IPS-18c (cell line): ENCODE results near the gene TMED10.

ENCODE experiments used
- H3K4me3 ChIP-seq: 2 replicates; pipeline ENCODE4 v1.7.0; 2013; ENCODE audit warnings: low read depth, mild to moderate bottlenecking, low read length, moderate library complexity; ENCODE audit not compliant: insufficient read depth
- H3K9me3 ChIP-seq: one replicate; pipeline ENCODE4 v1.6.1; 2013; ENCODE audit warnings: mild to moderate bottlenecking, low read length, moderate library complexity; ENCODE audit not compliant: control insufficient read depth, insufficient read depth

The TMED10 gene

DNA sequence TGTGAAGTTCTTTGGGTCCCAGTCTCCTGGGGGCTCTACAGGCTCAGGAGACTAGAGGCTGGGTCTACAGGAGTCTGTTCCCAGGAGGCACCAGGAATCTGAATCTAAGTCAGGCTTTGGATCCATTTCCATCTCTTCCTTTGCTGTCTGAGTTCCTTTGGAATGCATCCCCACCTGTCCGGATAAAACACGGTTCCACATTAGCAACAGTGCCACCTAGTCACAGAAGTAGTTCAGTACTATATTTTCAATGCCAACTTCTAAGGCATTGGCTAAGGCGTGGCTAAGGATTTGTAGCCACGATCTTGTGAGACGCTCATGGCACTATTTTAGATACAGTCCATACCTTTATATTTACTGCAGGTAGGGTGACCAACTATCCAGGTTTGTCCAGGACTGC, 91.9 kb downstream of the TMED10 start:
- no peaks in the 10 kb centered on the region for H3K9me3 ChIP-seq
- H3K4me3 ChIP-seq: no peak overlapping the region

DNA sequence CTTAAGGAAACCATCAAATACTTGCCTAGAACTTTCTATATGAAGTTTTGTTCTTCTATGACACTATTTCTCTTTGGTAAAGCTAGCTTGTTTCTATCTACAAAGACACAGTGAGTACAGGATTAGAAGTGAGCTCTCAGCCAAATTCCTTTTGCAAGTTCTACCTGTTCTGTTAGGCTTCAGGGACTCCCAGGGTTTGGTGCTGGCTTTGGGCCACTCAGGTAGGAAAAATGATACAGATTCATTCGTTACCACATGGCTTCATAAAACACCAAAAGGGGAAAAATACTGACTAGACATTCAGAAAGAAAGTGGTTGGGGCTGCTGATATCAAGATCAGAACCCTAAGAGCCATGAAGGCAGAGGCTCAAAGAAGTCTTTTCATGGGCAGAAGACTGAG, 93.1 kb downstream of the TMED10 start:
- Histone ChIP-seq H3K9me3 (no peaks in the 10 kb centered on the region), H3K4me3 (no peak overlapping the region)

DNA sequence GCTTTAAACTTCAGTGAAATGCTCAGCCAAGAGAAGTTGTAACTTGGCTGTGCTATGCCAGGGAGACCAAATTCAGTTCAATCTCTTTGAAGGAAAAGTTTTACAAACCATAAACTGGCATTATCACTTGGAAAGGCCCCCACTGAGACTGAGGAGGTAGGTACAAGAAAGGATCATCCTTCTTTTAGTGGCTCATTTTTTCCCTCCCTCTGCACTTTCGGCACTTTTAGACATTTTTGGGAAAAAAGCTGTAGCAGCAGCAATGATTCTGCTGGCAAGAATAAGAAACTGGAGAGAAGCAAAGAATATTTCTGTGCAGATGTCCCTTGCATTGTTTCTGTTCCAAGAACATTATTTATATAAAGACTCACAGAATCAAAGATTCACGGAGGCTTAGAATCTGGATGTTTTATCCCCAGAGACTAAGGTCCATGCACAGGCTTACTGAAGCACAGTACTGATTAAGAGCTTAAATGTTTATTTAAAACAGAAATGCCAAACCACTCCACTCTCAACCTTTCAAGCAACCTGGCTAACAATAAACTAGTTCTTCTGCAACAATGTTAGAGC, 94.7 kb downstream of the TMED10 start:
- Histone ChIP-seq H3K4me3 (no peak overlapping the region), H3K9me3 (no peaks in the 10 kb centered on the region)
